ENCODE data around the gene OTOP2. TPM values are rescaled to one million over a fixed set of nuclear protein-coding genes. Genes with fewer than 3 reads are reported as not detected.

Gene OTOP2
- total and polyA plus RNA-seq, 2 of the 4 experiments (the other 2 are of a cell fraction): not detected

- no peaks in the 10 kb centered on the region for H3K79me1 ChIP-seq (ENCODE audit: low read depth in 1 of 2, low read length in 2 of 2)
- no peak overlapping the region for H3K14ac ChIP-seq (replicated peaks; ENCODE audit: low read depth, low read length)
These were observed 6.6 kb upstream of the OTOP2 start for GRCh38 chr17:74917430-74917829.

More at GRCh38 chr17:74917430-74917829, 6.6 kb upstream of the OTOP2 start:
- Histone ChIP-seq H3K9ac (ENCODE audit: low read depth, low read length) (no peak overlapping the region), H3K4me2 (ENCODE audit: low read depth, low read length) (no peak overlapping the region), H3K9me1 (ENCODE audit: insufficient read depth, low read length) (no peaks in the 10 kb centered on the region), H3K4ac (ENCODE audit: low read depth, low read length) (no peak overlapping the region), H3K4me1 (ENCODE audit: control insufficient read depth, insufficient read depth, low read length) (no peaks in the 10 kb centered on the region), H2BK120ac (ENCODE audit: low read depth, low read length) (no peak overlapping the region), H3K27me3 (ENCODE audit: control insufficient read depth, insufficient read depth, low read length) (peaks cover 48% of the 10 kb centered on the region), H3K27ac (ENCODE audit: insufficient read depth, low read length) (no peak overlapping the region), H3K18ac (ENCODE audit: low read depth, low read length) (no peak overlapping the region), H2AK9ac (replicated peaks; ENCODE audit: low read depth, low read length, poor library complexity) (no peak overlapping the region), H2BK20ac (ENCODE audit: low read depth, low read length) (no peak overlapping the region), H3K23ac (ENCODE audit: low read depth, low read length) (no peak overlapping the region), H3K36me3 (ENCODE audit: control insufficient read depth, insufficient read depth, low read length) (no peaks in the 10 kb centered on the region), H4K8ac (ENCODE audit: low read depth in 2 of 2, low read length in 2 of 2) (no peak overlapping the region), H2AFZ (replicated peaks; ENCODE audit: low read length, poor library complexity) (no peak overlapping the region), H2BK5ac (ENCODE audit: low read depth, low read length, poor library complexity, severe bottlenecking) (no peak overlapping the region), H4K91ac (ENCODE audit: insufficient read depth, low read depth, low read length) (no peak overlapping the region), H2BK15ac (ENCODE audit: low read depth, low read length) (no peak overlapping the region), H4K20me1 (ENCODE audit: insufficient read depth, low read length) (no peaks in the 10 kb centered on the region), H2AK5ac (ENCODE audit: low read depth, low read length) (no peak overlapping the region), H3K56ac (ENCODE audit: extremely low read depth, insufficient read depth, low read length) (no peak overlapping the region), H3K9me3 (ENCODE audit: control insufficient read depth, insufficient read depth, low read length) (no peaks in the 10 kb centered on the region), H3K4me3 (ENCODE audit: insufficient read depth, low read depth, low read length) (no peak overlapping the region), H4K5ac (ENCODE audit: low read depth, low read length) (no peak overlapping the region)
- 73% methylated on average over 3 of the region's 10 CpGs; no CpG with 5 or more reads in 1 of the 2 experiments for WGBS, 2 experiments (ENCODE audit: extremely low coverage in 2 of 2, insufficient read length in 1 of 2)
- POLR2A ChIA-PET (ENCODE audit: unreplicated experiment): no interaction called here
- TF ChIP-seq FOS (IDR thresholded peaks at IDR 0.05; ENCODE audit: low read depth, low read length) (no peak), CTCF (conservative IDR thresholded peaks at IDR 0.05; ENCODE audit: low read depth, low read length) (no peak), RFX5 (IDR thresholded peaks at IDR 0.05; ENCODE audit: low read depth, low read length) (no peak), ELK1 (IDR thresholded peaks at IDR 0.05; ENCODE audit: borderline replicate concordance, low read depth, low read length) (no peak), MAFK (IDR thresholded peaks at IDR 0.05; ENCODE audit: low read depth, low read length) (no peak), MXI1 (IDR thresholded peaks at IDR 0.05; ENCODE audit: borderline replicate concordance, low read depth, low read length) (no peak), SMC3 (IDR thresholded peaks at IDR 0.05; ENCODE audit: low read depth, low read length) (no peak), CEBPB (IDR thresholded peaks at IDR 0.05; ENCODE audit: low read depth, low read length) (no peak)
- CTCF ChIA-PET: no interaction called here
- intact Hi-C loops (cut with micrococcal nuclease) (no loop called here), in situ Hi-C loops (cut with MboI; ENCODE audit: low sequenced_read_pairs) (no loop called here), dilution Hi-C loops (cut with HindIII; ENCODE audit: low sequenced_read_pairs, unreplicated experiment) (no loop called here)
- BruUV-seq (replicated peaks): no TSS peak
- ATAC-seq (ENCODE audit: low read depth) (no peak), DNase-seq (no peak)

Measured in IMR-90 (cell line).